ENCODE measurements around the gene NAPG. TPM values are rescaled to one million over a fixed set of nuclear protein-coding genes. Genes with fewer than 3 reads are reported as not detected.
"Not testable (repeated sequence)": the region's sequence is repeated elsewhere in the genome, so short reads cannot be mapped to it uniquely, and the experiment has no call there.

Gene NAPG
- total RNA-seq, 4 donors from 2014 or later: 25.7 to 37.7 (median 32.7) TPM

- no peak for DNase-seq (ENCODE audit: low spot score)
- TF ChIP-seq, protein P1, sequence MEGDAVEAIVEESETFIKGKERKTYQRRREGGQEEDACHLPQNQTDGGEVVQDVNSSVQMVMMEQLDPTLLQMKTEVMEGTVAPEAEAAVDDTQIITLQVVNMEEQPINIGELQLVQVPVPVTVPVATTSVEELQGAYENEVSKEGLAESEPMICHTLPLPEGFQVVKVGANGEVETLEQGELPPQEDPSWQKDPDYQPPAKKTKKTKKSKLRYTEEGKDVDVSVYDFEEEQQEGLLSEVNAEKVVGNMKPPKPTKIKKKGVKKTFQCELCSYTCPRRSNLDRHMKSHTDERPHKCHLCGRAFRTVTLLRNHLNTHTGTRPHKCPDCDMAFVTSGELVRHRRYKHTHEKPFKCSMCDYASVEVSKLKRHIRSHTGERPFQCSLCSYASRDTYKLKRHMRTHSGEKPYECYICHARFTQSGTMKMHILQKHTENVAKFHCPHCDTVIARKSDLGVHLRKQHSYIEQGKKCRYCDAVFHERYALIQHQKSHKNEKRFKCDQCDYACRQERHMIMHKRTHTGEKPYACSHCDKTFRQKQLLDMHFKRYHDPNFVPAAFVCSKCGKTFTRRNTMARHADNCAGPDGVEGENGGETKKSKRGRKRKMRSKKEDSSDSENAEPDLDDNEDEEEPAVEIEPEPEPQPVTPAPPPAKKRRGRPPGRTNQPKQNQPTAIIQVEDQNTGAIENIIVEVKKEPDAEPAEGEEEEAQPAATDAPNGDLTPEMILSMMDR (IDR thresholded peaks at IDR 0.05): no peak
- ATAC-seq (ENCODE audit: low FRiP score): no peak
Observed at GRCh38 chr18:10565835-10566234, 40.0 kb downstream of the NAPG start.

GRCh38 chr18:10566390-10566789 is 40.6 kb downstream of the NAPG start:
- DNase-seq (ENCODE audit: low spot score) (no peak), ATAC-seq (ENCODE audit: low FRiP score) (no peak)
- TF ChIP-seq, protein P1 (IDR thresholded peaks at IDR 0.05): no peak

DNA sequence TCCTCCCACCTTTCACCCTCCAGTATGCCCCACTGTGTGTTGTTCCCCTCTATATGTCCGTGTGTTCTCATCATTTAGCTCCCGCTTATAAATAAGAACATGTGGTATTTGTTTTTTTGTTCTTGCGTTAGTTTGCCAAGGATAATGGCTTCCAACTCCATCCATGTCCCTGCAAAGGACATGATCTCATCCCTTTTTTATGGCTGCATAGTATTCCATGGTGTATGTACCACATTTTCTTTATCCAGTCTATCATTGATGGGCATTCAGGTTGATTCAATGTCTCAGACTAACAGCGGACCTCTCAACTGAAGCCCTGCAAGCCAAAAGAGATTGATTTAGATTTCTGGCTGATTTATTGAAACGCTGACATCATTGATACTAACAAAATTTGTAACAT is 44.1 kb downstream of the NAPG start:
- not testable (repeated sequence) for ATAC-seq (ENCODE audit: low FRiP score); DNase-seq (ENCODE audit: low spot score)

DNA sequence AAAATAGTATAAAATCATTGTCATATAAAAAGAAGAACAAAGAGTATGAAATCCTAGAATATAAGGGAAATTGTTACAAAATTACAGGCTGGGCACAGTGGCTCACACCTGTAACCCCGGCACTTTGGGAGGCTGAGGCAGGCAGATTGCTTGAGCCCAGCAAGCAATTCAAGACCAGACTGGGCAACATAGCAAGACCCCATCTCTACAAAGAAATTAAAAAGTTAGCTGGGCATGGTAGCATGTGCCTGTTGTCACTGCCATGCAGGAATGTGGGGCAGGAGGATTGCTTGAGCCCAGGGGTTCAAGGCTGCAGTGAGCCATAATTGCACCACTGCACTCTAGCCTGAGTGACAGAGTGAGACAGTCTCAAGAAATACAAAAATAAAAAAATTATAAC is 44.8 kb downstream of the NAPG start:
- ATAC-seq (ENCODE audit: low FRiP score): no peak
- TF ChIP-seq, protein P1 (IDR thresholded peaks at IDR 0.05): no peak
- no peak for DNase-seq (ENCODE audit: low spot score)

- TF ChIP-seq, protein P1 (IDR thresholded peaks at IDR 0.05): no peak
- ATAC-seq (ENCODE audit: low FRiP score) (no peak), DNase-seq (ENCODE audit: low spot score) (no peak)
Observed at GRCh38 chr18:10571537-10571936, 45.7 kb downstream of the NAPG start.

GRCh38 chr18:10573261-10573660 is 47.4 kb downstream of the NAPG start:
- DNase-seq (ENCODE audit: low spot score); ATAC-seq (ENCODE audit: low FRiP score): not testable (repeated sequence)

- not testable (repeated sequence) for ATAC-seq (ENCODE audit: low FRiP score); DNase-seq (ENCODE audit: low spot score)
Observed at GRCh38 chr18:10574412-10574811, 48.6 kb downstream of the NAPG start.

DNA sequence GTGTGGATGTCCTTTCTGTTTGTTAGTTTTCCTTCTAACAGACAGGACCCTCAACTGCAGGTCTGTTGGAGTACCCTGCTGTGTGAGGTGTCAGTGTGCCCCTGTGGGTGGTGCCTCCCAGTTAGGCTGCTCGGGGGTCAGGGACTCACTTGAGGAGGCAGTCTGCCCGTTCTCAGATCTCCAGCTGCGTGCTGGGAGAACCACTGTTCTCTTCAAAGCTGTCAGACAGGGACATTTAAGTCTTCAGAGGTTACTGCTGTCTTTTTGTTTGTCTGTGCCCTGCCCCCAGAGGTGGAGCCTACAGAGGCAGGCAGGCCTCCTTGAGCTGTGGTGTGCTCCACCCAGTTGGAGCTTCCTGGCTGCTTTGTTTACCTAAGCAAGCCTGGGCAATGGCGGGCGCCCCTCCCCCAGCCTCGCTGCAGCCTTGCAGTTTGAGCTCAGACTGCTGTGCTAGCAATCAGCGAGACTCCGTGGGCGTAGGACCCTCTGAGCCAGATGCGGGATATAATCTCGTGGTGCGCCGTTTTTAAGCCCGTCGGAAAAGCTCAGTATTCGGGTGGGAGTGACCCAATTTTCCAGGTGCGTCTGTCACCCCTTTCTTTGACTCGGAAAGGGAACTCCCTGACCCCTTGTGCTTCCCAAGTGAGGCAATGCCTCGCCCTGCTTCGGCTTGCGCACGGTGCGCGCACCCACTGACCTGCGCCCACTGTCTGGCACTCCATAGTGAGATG is 52.2 kb downstream of the NAPG start:
- DNase-seq (ENCODE audit: low spot score); ATAC-seq (ENCODE audit: low FRiP score): not testable (repeated sequence)

- not testable (repeated sequence) for DNase-seq (ENCODE audit: low spot score); ATAC-seq (ENCODE audit: low FRiP score)
Observed at GRCh38 chr18:10578573-10578899, 52.7 kb downstream of the NAPG start.
